HG03280 (cell line): ENCODE measurements around the gene FBXO24.
"Not testable (repeated sequence)": the region's sequence is repeated elsewhere in the genome, so short reads cannot be mapped to it uniquely, and the experiment has no call there.

Source experiments
- ATAC-seq: cut with Tn5 transposase; IDR thresholded peaks from one replicate; pipeline ENCODE4 v1.9.1; 2021; ENCODE audit warnings: mild to moderate bottlenecking, moderate library complexity; ENCODE audit not compliant: unreplicated experiment

FBXO24 gene

GRCh38 chr7:100559127-100559526, 27.0 kb upstream of the FBXO24 start:
- ATAC-seq = no peak

GRCh38 chr7:100561491-100562194, 24.5 kb upstream of the FBXO24 start:
- no peak for ATAC-seq

GRCh38 chr7:100562195-100563099, 23.7 kb upstream of the FBXO24 start:
- no peak for ATAC-seq

- ATAC-seq = no peak
Observed at GRCh38 chr7:100563100-100563564, 23.0 kb upstream of the FBXO24 start.

- no peak for ATAC-seq
Observed at GRCh38 chr7:100563809-100564400, 22.2 kb upstream of the FBXO24 start.

GRCh38 chr7:100564405-100564804, 21.7 kb upstream of the FBXO24 start:
- ATAC-seq = not testable (repeated sequence)

- ATAC-seq = no peak
Observed at GRCh38 chr7:100565133-100565571, 21.0 kb upstream of the FBXO24 start.

GRCh38 chr7:100566018-100566531, 20.1 kb upstream of the FBXO24 start:
- no peak for ATAC-seq

- no peak for ATAC-seq
Observed at GRCh38 chr7:100567031-100567730, 18.9 kb upstream of the FBXO24 start.

GRCh38 chr7:100567751-100568175, 18.4 kb upstream of the FBXO24 start:
- no peak for ATAC-seq

- ATAC-seq = no peak
Observed at GRCh38 chr7:100568176-100568895, 17.8 kb upstream of the FBXO24 start.

GRCh38 chr7:100568896-100569844, 17.0 kb upstream of the FBXO24 start:
- ATAC-seq = peak; percentile 46

GRCh38 chr7:100570954-100571828, 14.9 kb upstream of the FBXO24 start:
- no peak for ATAC-seq

- ATAC-seq = no peak
Observed at GRCh38 chr7:100571829-100572116, 14.4 kb upstream of the FBXO24 start.

GRCh38 chr7:100572281-100572948, 13.7 kb upstream of the FBXO24 start:
- no peak for ATAC-seq

GRCh38 chr7:100572949-100573675, 13.0 kb upstream of the FBXO24 start:
- no peak for ATAC-seq
